HFFc6 (cell line): Measurements from ENCODE around the gene PTGR1. TPM values are rescaled to one million over a fixed set of nuclear protein-coding genes. Genes with fewer than 3 reads are reported as not detected.

Experiments
- DNase-seq: peaks from one replicate; pipeline ENCODE4 v3.0.0-alpha.2; 2018
- H3K27ac Mint-ChIP-seq: 2 replicates; pipeline ENCODE4 v1.8.0; 2020; ENCODE audit warnings: mild to moderate bottlenecking, mixed read lengths
- H3K27me3 Mint-ChIP-seq: 2 replicates; pipeline ENCODE4 v1.8.0; 2021; ENCODE audit warnings: mild to moderate bottlenecking, moderate library complexity, mixed read lengths; ENCODE audit not compliant: insufficient read depth
- H3K36me3 Mint-ChIP-seq: 2 replicates; pipeline ENCODE4 v1.8.0; 2021; ENCODE audit warnings: low read depth, mixed read lengths
- H3K4me1 Mint-ChIP-seq: 2 replicates; pipeline ENCODE4 v1.8.0; 2020; ENCODE audit warnings: low read depth, mixed read lengths
- H3K4me3 Mint-ChIP-seq: 2 replicates; pipeline ENCODE4 v1.8.0; 2020; ENCODE audit warnings: mild to moderate bottlenecking, moderate library complexity, mixed read lengths
- H3K9me3 Mint-ChIP-seq: 2 replicates; pipeline ENCODE4 v1.8.0; 2020; ENCODE audit warnings: mild to moderate bottlenecking, mixed read lengths
- CTCF ChIP-seq: fragments of 200-600 bp; sonication (generic); IDR thresholded peaks from 2 replicates; pipeline ENCODE4 v1.5.0; 2021; ENCODE audit warnings: antibody characterized with exemption, mild to moderate bottlenecking
- long read RNA-seq: library from polyadenylated mRNA; unstranded; transcript quantifications from one replicate; pipeline ENCODE4 v2.0.0, GENCODE V29; 2019
- total RNA-seq, 6 experiments: library from RNA; stranded (reverse); fragmentation: NEBNext Ultra II Directional; extraction: Animal tissue kit (Norgen Biotek cat#: 25700); gene quantifications; 2 replicates in 1 of 6; 3 replicates in 5 of 6; pipeline ENCODE4 v1.2.3, GENCODE V29; 2021

Gene PTGR1
- total RNA-seq = 10 to 100 TPM; 50.3 to 86.6 (median 82.4) TPM
- long read RNA-seq, transcript PTGR1-205 (10 exons, 1,407 nt) = minor isoform, 24 of 87 reads
- long read RNA-seq, transcript PTGR1-201 (10 exons, 1,223 nt) = major isoform, 40 of 87 reads
- long read RNA-seq, partial matches to known transcripts = 8 of 87 reads
- long read RNA-seq, other reads (novel, unspliced or antisense) = 12 of 87 reads

GRCh38 chr9:111599092-111599954, at the start of gene PTGR1:
TSS of gene PTGR1 (minus strand) at chr9:111599647. CDS start at chr9:111597422, 2,225 bp downstream.
- peak; percentile 79 for DNase-seq
- Mint-ChIP-seq H3K27me3 (peaks cover 4% of the 10 kb centered on the region; the same call in 1 of the 2 replicates), H3K36me3 (peaks cover 9% of the 10 kb centered on the region; the same call in 1 of the 2 replicates), H3K4me3 (peak within 1 kb of the TSS; percentile 95), H3K4me1 (peaks cover 48% of the 10 kb centered on the region), H3K27ac (peak within 1 kb of the TSS; percentile 94), H3K9me3 (no peaks in the 10 kb centered on the region)
- no peak for TF ChIP-seq CTCF

DNA sequence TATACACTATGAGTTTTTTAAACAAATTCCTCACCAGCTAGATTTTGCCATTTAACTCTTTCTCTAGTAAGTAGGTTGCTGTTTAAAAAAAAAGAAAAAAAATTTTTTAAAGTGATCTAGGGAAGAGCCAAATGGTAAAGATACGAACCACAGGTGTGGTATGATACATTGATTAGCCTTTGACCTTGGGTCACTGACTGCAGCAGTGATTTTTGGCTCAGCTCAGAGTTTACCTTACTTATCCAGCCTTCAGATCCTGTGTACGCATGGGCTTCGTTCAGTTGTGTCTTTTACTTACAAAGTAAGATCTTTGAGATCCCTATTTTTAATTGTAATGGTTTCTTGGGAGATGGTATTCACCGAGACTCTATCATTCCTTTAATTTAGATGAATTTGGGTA, 49.6 kb upstream of the PTGR1 start:
- Mint-ChIP-seq H3K9me3 (no peaks in the 10 kb centered on the region), H3K27ac (no peak overlapping the region), H3K27me3 (no peaks in the 10 kb centered on the region), H3K4me3 (no peak overlapping the region), H3K4me1 (no peaks in the 10 kb centered on the region), H3K36me3 (peaks cover 33% of the 10 kb centered on the region)
- TF ChIP-seq CTCF = no peak
- no peak for DNase-seq

GRCh38 chr9:111648066-111648465, 48.6 kb upstream of the PTGR1 start:
- Mint-ChIP-seq H3K4me3 (no peak overlapping the region), H3K4me1 (no peaks in the 10 kb centered on the region), H3K36me3 (peaks cover 26% of the 10 kb centered on the region), H3K27me3 (no peaks in the 10 kb centered on the region), H3K27ac (peak overlapping the region; percentile 9; the same call in 1 of the 2 replicates), H3K9me3 (no peaks in the 10 kb centered on the region)
- TF ChIP-seq CTCF = no peak
- DNase-seq = no peak

GRCh38 chr9:111646417-111646816, 47.0 kb upstream of the PTGR1 start:
- H3K36me3 Mint-ChIP-seq = peaks cover 27% of the 10 kb centered on the region
- TF ChIP-seq CTCF = no peak
- no peak overlapping the region for H3K4me3 Mint-ChIP-seq
- no peaks in the 10 kb centered on the region for H3K27me3 Mint-ChIP-seq
- no peaks in the 10 kb centered on the region for H3K4me1 Mint-ChIP-seq
- no peak for DNase-seq
- H3K9me3 Mint-ChIP-seq = no peaks in the 10 kb centered on the region
- H3K27ac Mint-ChIP-seq = no peak overlapping the region

DNA sequence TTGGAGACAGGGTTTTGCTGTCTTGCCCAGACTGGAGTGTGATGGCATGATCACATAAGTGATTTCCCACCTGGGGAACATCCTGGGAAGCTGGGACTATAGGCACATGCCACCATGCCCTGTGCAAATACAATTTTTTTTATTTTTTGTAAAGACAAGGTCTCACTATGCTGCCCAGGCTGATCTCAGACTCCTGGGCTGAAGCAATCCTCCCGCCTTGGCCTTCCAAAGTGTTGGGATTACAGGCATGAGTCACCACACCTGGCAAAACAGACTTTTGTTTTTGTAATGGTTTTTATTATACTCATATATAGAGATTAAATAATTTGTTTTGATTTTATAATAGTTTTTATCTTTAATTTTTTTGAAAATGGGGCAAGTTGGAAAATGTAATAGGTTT, 46.4 kb upstream of the PTGR1 start:
- no peak for TF ChIP-seq CTCF
- no peak for DNase-seq
- Mint-ChIP-seq H3K27me3 (no peaks in the 10 kb centered on the region), H3K9me3 (no peaks in the 10 kb centered on the region), H3K27ac (no peak overlapping the region), H3K36me3 (peaks cover 27% of the 10 kb centered on the region), H3K4me1 (no peaks in the 10 kb centered on the region), H3K4me3 (no peak overlapping the region)
